Activated CD8-positive, alpha-beta memory T cell treated with anti-CD3 and anti-CD28 coated beads for 24 hours (primary cell): Measurements from ENCODE around the gene CALCOCO1.
"Not testable (repeated sequence)": the region's sequence is repeated elsewhere in the genome, so short reads cannot be mapped to it uniquely, and the experiment has no call there.

ENCODE experiments used
- DNase-seq: peaks from one replicate; pipeline ENCODE4 v3.0.0-alpha.2; 2020

CALCOCO1 gene

GRCh38 chr12:53696285-53696654 lies 31.0 kb downstream of the CALCOCO1 start:
- peak; percentile 59 for DNase-seq

GRCh38 chr12:53695152-53696145 lies 31.8 kb downstream of the CALCOCO1 start:
- peak; percentile 72 for DNase-seq

- DNase-seq, result no peak
Observed at GRCh38 chr12:53694756-53695151, 32.5 kb downstream of the CALCOCO1 start.

- no peak for DNase-seq
Observed at GRCh38 chr12:53688134-53688533, 39.1 kb downstream of the CALCOCO1 start.

GRCh38 chr12:53686436-53686835 lies 40.8 kb downstream of the CALCOCO1 start:
- DNase-seq, result no peak

- no peak for DNase-seq
Observed at GRCh38 chr12:53684654-53685220, 42.5 kb downstream of the CALCOCO1 start.

GRCh38 chr12:53683983-53684382 lies 43.3 kb downstream of the CALCOCO1 start:
- DNase-seq, result no peak

- DNase-seq, result no peak
Observed at GRCh38 chr12:53683494-53683893, 43.8 kb downstream of the CALCOCO1 start.

GRCh38 chr12:53680061-53680460 lies 47.2 kb downstream of the CALCOCO1 start:
- not testable (repeated sequence) for DNase-seq

GRCh38 chr12:53677800-53678148 lies 49.5 kb downstream of the CALCOCO1 start:
- DNase-seq, result no peak

- DNase-seq, result peak; percentile 78
Observed at GRCh38 chr12:53677016-53677799, 50.0 kb downstream of the CALCOCO1 start.

GRCh38 chr12:53676656-53677015 lies 50.6 kb downstream of the CALCOCO1 start:
- no peak for DNase-seq

GRCh38 chr12:53675701-53676607 lies 51.3 kb downstream of the CALCOCO1 start, which contains the start of gene ATP5MC2:
TSS of gene ATP5MC2 (minus strand) at chr12:53676083. CDS start at chr12:53672614, 3,469 bp downstream.
- peak; percentile 98 for DNase-seq

- peak; percentile 69 for DNase-seq
Observed at GRCh38 chr12:53674977-53675700, 52.1 kb downstream of the CALCOCO1 start.

GRCh38 chr12:53670971-53671370 lies 56.3 kb downstream of the CALCOCO1 start:
- DNase-seq, result no peak

- no peak for DNase-seq
Observed at GRCh38 chr12:53670308-53670707, 56.9 kb downstream of the CALCOCO1 start.

GRCh38 chr12:53667080-53667479 lies 60.2 kb downstream of the CALCOCO1 start:
- no peak for DNase-seq

- DNase-seq, result no peak
Observed at GRCh38 chr12:53664936-53665335, 62.3 kb downstream of the CALCOCO1 start.

- no peak for DNase-seq
Observed at GRCh38 chr12:53664191-53664590, 63.1 kb downstream of the CALCOCO1 start.

- DNase-seq, result no peak
Observed at GRCh38 chr12:53660041-53660440, 67.2 kb downstream of the CALCOCO1 start.

- DNase-seq, result no peak
Observed at GRCh38 chr12:53659571-53659981, 67.7 kb downstream of the CALCOCO1 start.
